Esophagus muscularis mucosa (tissue), 3 donors: ENCODE measurements around the gene B4GALT3.

Experiments used
- POLR2AphosphoS5 ChIP-seq, 2 donors: sonication (generic); formaldehyde crosslinking; IDR thresholded peaks; one replicate each; pipeline ENCODE4 v1.6.1; 2017; ENCODE audit warnings: antibody characterized with exemption in 2 of 2
- TF ChIP-seq, protein P1 (sequence below), 3 experiments: fragments of 200-600 bp in 2 of 3; fragments of 450-650 bp in 1 of 3; sonication (generic) in 2 of 3; IDR thresholded peaks; one replicate each; pipeline ENCODE4 v1.5.1; 2017 to 2019; ENCODE audit warnings: antibody characterized with exemption in 3 of 3, mild to moderate bottlenecking in 2 of 3, moderate library complexity in 1 of 3

DNA sequence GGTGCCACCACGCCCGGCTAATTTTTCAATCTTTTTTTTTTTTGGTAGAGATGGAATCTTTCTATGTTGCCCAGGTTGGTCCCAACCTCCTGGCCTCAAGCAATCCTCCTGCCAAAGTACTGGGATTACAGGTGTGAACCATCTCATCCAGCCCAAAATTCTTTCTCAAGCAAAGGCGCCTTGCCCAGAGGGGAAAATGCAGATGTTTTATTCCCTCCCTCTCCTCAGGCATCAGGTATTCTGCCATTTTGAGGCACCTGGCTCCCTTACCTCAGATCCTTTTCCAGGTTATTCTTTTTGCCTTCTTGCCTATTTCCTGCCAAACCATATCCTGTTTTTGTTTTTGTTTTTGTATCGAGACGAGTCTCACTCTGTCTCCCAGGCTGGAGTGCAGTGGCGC is 11.1 kb upstream of the B4GALT3 start:
- TF ChIP-seq, protein P1, sequence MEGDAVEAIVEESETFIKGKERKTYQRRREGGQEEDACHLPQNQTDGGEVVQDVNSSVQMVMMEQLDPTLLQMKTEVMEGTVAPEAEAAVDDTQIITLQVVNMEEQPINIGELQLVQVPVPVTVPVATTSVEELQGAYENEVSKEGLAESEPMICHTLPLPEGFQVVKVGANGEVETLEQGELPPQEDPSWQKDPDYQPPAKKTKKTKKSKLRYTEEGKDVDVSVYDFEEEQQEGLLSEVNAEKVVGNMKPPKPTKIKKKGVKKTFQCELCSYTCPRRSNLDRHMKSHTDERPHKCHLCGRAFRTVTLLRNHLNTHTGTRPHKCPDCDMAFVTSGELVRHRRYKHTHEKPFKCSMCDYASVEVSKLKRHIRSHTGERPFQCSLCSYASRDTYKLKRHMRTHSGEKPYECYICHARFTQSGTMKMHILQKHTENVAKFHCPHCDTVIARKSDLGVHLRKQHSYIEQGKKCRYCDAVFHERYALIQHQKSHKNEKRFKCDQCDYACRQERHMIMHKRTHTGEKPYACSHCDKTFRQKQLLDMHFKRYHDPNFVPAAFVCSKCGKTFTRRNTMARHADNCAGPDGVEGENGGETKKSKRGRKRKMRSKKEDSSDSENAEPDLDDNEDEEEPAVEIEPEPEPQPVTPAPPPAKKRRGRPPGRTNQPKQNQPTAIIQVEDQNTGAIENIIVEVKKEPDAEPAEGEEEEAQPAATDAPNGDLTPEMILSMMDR (IDR thresholded peaks at IDR 0.05), result no peak
- TF ChIP-seq POLR2AphosphoS5 (IDR thresholded peaks at IDR 0.05), result no peak
